Glutamatergic neuron (in vitro differentiated cells): Measurements from ENCODE around the gene E2F3. TPM values are rescaled to one million over a fixed set of nuclear protein-coding genes. Genes with fewer than 3 reads are reported as not detected.

Experiments
- DNase-seq: peaks from one replicate; pipeline ENCODE4 v3.0.0; 2022
- H3K27ac Mint-ChIP-seq: one replicate; pipeline ENCODE4 v1.8.0; 2020; ENCODE audit warnings: mild to moderate bottlenecking, mixed read lengths, inconsistent platforms; ENCODE audit not compliant: unreplicated experiment
- H3K27me3 Mint-ChIP-seq: one replicate; pipeline ENCODE4 v1.8.0; 2020; ENCODE audit warnings: mild to moderate bottlenecking, moderate library complexity, mixed read lengths, inconsistent platforms; ENCODE audit not compliant: unreplicated experiment
- H3K36me3 Mint-ChIP-seq: one replicate; pipeline ENCODE4 v1.8.0; 2020; ENCODE audit warnings: mild to moderate bottlenecking, mixed read lengths, inconsistent platforms; ENCODE audit not compliant: unreplicated experiment
- H3K4me1 Mint-ChIP-seq: one replicate; pipeline ENCODE4 v1.8.0; 2020; ENCODE audit warnings: mild to moderate bottlenecking, low read depth, mixed read lengths, inconsistent platforms; ENCODE audit not compliant: unreplicated experiment
- H3K4me3 Mint-ChIP-seq: one replicate; pipeline ENCODE4 v1.8.0; 2020; ENCODE audit warnings: mild to moderate bottlenecking, mixed read lengths, inconsistent platforms; ENCODE audit not compliant: unreplicated experiment
- H3K9me3 Mint-ChIP-seq: one replicate; pipeline ENCODE4 v1.8.0; 2020; ENCODE audit warnings: mild to moderate bottlenecking, moderate library complexity, mixed read lengths, inconsistent platforms; ENCODE audit not compliant: unreplicated experiment
- CTCF ChIP-seq: fragments of 200-600 bp; sonication (generic); IDR thresholded peaks from one replicate; pipeline ENCODE4 v1.5.0; 2021; ENCODE audit not compliant: partially characterized antibody, unreplicated experiment
- total RNA-seq: library from RNA; stranded (reverse); fragmentation: NEBNext Ultra II Directional; extraction: Animal tissue kit (Norgen Biotek cat#: 25700); gene quantifications from one replicate; pipeline ENCODE4 v1.2.1, GENCODE V29; 2021; ENCODE audit not compliant: unreplicated experiment

The E2F3 gene
- total RNA-seq, 1 donor from 2014 or later, result 10.1 TPM

GRCh38 chr6:20370393-20370792 is 31.3 kb upstream of the E2F3 start:
- Mint-ChIP-seq H3K27ac (no peak overlapping the region), H3K36me3 (no peaks in the 10 kb centered on the region), H3K9me3 (no peaks in the 10 kb centered on the region), H3K4me1 (no peaks in the 10 kb centered on the region), H3K4me3 (no peak overlapping the region), H3K27me3 (peaks cover 1% of the 10 kb centered on the region)
- no peak for DNase-seq
- TF ChIP-seq CTCF, result no peak

GRCh38 chr6:20370801-20371200 is 30.9 kb upstream of the E2F3 start:
- H3K4me3 Mint-ChIP-seq, result no peak overlapping the region
- no peaks in the 10 kb centered on the region for H3K4me1 Mint-ChIP-seq
- H3K9me3 Mint-ChIP-seq, result no peaks in the 10 kb centered on the region
- H3K27me3 Mint-ChIP-seq, result peaks cover 1% of the 10 kb centered on the region
- H3K36me3 Mint-ChIP-seq, result no peaks in the 10 kb centered on the region
- no peak for DNase-seq
- no peak overlapping the region for H3K27ac Mint-ChIP-seq
- no peak for TF ChIP-seq CTCF

GRCh38 chr6:20375436-20375835 is 26.2 kb upstream of the E2F3 start:
- Mint-ChIP-seq H3K4me3 (no peak overlapping the region), H3K36me3 (no peaks in the 10 kb centered on the region), H3K27me3 (no peaks in the 10 kb centered on the region), H3K27ac (no peak overlapping the region), H3K9me3 (peaks cover 2% of the 10 kb centered on the region), H3K4me1 (no peaks in the 10 kb centered on the region)
- TF ChIP-seq CTCF, result no peak
- no peak for DNase-seq

- no peak overlapping the region for H3K4me3 Mint-ChIP-seq
- H3K27me3 Mint-ChIP-seq, result no peaks in the 10 kb centered on the region
- H3K4me1 Mint-ChIP-seq, result no peaks in the 10 kb centered on the region
- no peak for DNase-seq
- H3K36me3 Mint-ChIP-seq, result no peaks in the 10 kb centered on the region
- H3K9me3 Mint-ChIP-seq, result peaks cover 2% of the 10 kb centered on the region
- no peak overlapping the region for H3K27ac Mint-ChIP-seq
- no peak for TF ChIP-seq CTCF
Observed at GRCh38 chr6:20377623-20378265, 23.9 kb upstream of the E2F3 start.

GRCh38 chr6:20379231-20379630 is 22.4 kb upstream of the E2F3 start:
- H3K27ac Mint-ChIP-seq, result no peak overlapping the region
- no peaks in the 10 kb centered on the region for H3K36me3 Mint-ChIP-seq
- no peaks in the 10 kb centered on the region for H3K4me1 Mint-ChIP-seq
- no peak for DNase-seq
- no peak overlapping the region for H3K4me3 Mint-ChIP-seq
- H3K9me3 Mint-ChIP-seq, result peaks cover 2% of the 10 kb centered on the region
- no peaks in the 10 kb centered on the region for H3K27me3 Mint-ChIP-seq
- no peak for TF ChIP-seq CTCF
